ENCODE results near the gene DOP1A.

DOP1A gene

DNA sequence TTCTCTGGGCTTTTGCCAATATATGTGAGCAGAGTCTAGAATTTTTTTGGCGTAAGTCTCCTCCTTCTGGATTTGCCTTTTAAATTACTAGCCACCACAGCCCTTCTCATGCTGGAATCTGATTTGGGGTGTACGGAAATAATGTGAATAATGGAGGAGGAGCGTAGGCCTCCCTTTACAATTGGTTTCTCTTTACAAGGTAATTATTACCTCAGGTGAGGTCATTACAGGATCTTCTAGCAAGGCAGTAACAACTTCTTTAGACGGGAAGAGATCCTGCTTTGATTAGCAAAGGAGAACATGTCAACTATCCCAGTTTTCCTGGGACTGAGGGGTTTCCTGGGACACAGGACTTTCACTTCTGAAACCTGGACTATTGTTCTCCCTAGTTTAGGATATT lies 134.6 kb downstream of the DOP1A start:
- DNase-seq, result no peak

DNA sequence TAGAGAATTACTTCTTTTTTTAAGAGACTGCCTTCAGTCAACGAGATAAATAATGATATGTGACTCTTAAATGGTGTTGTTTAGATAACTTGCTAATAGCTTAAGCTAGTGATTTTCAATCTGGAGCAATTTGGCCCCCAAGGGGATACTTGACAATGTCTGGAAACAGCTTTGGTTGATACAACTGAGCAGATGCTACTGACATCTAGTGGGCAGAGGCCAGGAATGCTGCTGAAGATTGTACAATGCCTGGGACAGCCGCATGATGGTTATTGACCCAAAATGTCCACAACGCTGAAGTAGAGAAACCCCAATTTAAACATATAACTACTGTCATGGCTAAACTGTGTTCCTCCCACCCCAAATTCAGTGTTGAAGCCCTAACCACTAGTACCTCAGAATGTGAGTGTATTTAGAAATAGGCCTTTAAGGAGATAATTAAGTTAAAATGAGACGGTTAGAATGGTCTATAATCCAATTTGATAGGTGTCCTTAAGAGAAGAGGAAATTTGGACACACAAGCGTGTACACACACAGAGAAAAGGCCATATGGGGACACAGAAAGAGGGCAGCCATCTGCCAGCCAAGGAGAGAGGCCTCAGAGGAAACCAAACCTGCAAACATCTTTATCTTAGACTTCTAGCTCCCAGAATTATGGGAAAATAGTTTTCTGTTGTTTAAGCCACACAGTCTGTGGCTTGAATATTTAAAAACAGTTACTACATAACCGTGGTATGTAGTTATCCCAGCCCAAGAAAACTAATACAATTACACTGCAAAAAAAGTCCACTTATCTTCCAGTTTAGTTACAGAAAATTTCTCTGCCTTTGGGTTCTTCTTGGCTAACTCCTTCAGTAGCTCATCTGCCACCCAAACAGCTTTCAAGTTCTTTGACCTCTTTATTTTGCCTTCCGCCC lies 147.9 kb downstream of the DOP1A start:
- peak; percentile 54 for DNase-seq

- no peak for DNase-seq
These were observed 149.3 kb downstream of the DOP1A start for GRCh38 chr6:83216806-83217205.
